GM19467 (cell line): ENCODE results near the gene XRCC6.
"Not testable (repeated sequence)": the region's sequence is repeated elsewhere in the genome, so short reads cannot be mapped to it uniquely, and the experiment has no call there.

Experiments
- ATAC-seq: cut with Tn5 transposase; IDR thresholded peaks from one replicate; pipeline ENCODE4 v1.9.1; 2021; ENCODE audit warnings: mild to moderate bottlenecking, moderate library complexity; ENCODE audit not compliant: unreplicated experiment

The XRCC6 gene

GRCh38 chr22:41648432-41648831 lies 27.3 kb downstream of the XRCC6 start:
- ATAC-seq, result no peak

- ATAC-seq, result no peak
These were observed 29.1 kb downstream of the XRCC6 start for GRCh38 chr22:41650229-41650628.

GRCh38 chr22:41650821-41651220 lies 29.7 kb downstream of the XRCC6 start:
- ATAC-seq, result no peak

GRCh38 chr22:41654322-41654721 lies 33.2 kb downstream of the XRCC6 start:
- no peak for ATAC-seq

- no peak for ATAC-seq
These were observed 35.5 kb downstream of the XRCC6 start for GRCh38 chr22:41656556-41656955.

GRCh38 chr22:41657709-41658108 lies 36.6 kb downstream of the XRCC6 start:
- ATAC-seq, result no peak

- no peak for ATAC-seq
These were observed 37.8 kb downstream of the XRCC6 start for GRCh38 chr22:41658869-41659268.

GRCh38 chr22:41659941-41660340 lies 38.8 kb downstream of the XRCC6 start:
- ATAC-seq, result no peak

GRCh38 chr22:41660416-41660815 lies 39.3 kb downstream of the XRCC6 start:
- ATAC-seq, result no peak

GRCh38 chr22:41661088-41661487 lies 40.0 kb downstream of the XRCC6 start:
- no peak for ATAC-seq

GRCh38 chr22:41661713-41662112 lies 40.6 kb downstream of the XRCC6 start:
- no peak for ATAC-seq

GRCh38 chr22:41663594-41663993 lies 42.5 kb downstream of the XRCC6 start:
- not testable (repeated sequence) for ATAC-seq

- no peak for ATAC-seq
These were observed 43.4 kb downstream of the XRCC6 start for GRCh38 chr22:41664490-41664889.

GRCh38 chr22:41664951-41665350 lies 43.9 kb downstream of the XRCC6 start:
- ATAC-seq, result no peak

- ATAC-seq, result no peak
These were observed 48.1 kb downstream of the XRCC6 start for GRCh38 chr22:41668971-41669911.

GRCh38 chr22:41672096-41672495 lies 51.0 kb downstream of the XRCC6 start:
- not testable (repeated sequence) for ATAC-seq

- ATAC-seq, result no peak
These were observed 51.9 kb downstream of the XRCC6 start for GRCh38 chr22:41672780-41673509.

- no peak for ATAC-seq
These were observed 53.8 kb downstream of the XRCC6 start for GRCh38 chr22:41674846-41675340.

- ATAC-seq, result no peak
These were observed 55.0 kb downstream of the XRCC6 start for GRCh38 chr22:41676134-41676533.

- ATAC-seq, result no peak
These were observed 60.5 kb downstream of the XRCC6 start for GRCh38 chr22:41681616-41682015.

- peak; percentile 67 for ATAC-seq
These were observed 61.1 kb downstream of the XRCC6 start for GRCh38 chr22:41682033-41682807.
